Hematopoietic multipotent progenitor cell treated with erythropoietin and hydrocortisone succinate and interleukin-3 and kit ligand, for 15 days (in vitro differentiated cells): ENCODE data around the gene CASP6.
"Not testable (repeated sequence)": the region's sequence is repeated elsewhere in the genome, so short reads cannot be mapped to it uniquely, and the experiment has no call there.

ENCODE experiments used
- DNase-seq: peaks from one replicate; pipeline ENCODE4 v3.0.0-alpha.2; 2015; ENCODE audit warnings: low spot score

Gene CASP6

GRCh38 chr4:109719604-109720003 is 16.4 kb upstream of the CASP6 start:
- DNase-seq: no peak

- no peak for DNase-seq
These were observed 15.5 kb upstream of the CASP6 start for GRCh38 chr4:109718759-109719158.

- no peak for DNase-seq
These were observed 10.3 kb upstream of the CASP6 start for GRCh38 chr4:109713500-109713899.

- DNase-seq: no peak
These were observed 5.7 kb upstream of the CASP6 start for GRCh38 chr4:109708990-109709389.

- DNase-seq: no peak
These were observed 5.2 kb upstream of the CASP6 start for GRCh38 chr4:109708435-109708834.

GRCh38 chr4:109703664-109704361 is 568 bp upstream of the CASP6 start:
- DNase-seq: no peak

GRCh38 chr4:109701566-109702410 is 1.5 kb downstream of the CASP6 start:
- DNase-seq: no peak

- no peak for DNase-seq
These were observed 3.6 kb downstream of the CASP6 start for GRCh38 chr4:109699553-109700225.

GRCh38 chr4:109698656-109699055 is 4.6 kb downstream of the CASP6 start:
- DNase-seq: no peak

- no peak for DNase-seq
These were observed 11.8 kb downstream of the CASP6 start for GRCh38 chr4:109691411-109691920.

- DNase-seq: no peak
These were observed 12.4 kb downstream of the CASP6 start for GRCh38 chr4:109690690-109691410.

GRCh38 chr4:109684727-109685126 is 18.5 kb downstream of the CASP6 start:
- no peak for DNase-seq

GRCh38 chr4:109683621-109684253 is 19.5 kb downstream of the CASP6 start:
- no peak for DNase-seq

- no peak for DNase-seq
These were observed 20.4 kb downstream of the CASP6 start for GRCh38 chr4:109682875-109683274.

- not testable (repeated sequence) for DNase-seq
These were observed 24.3 kb downstream of the CASP6 start for GRCh38 chr4:109678925-109679324.

- not testable (repeated sequence) for DNase-seq
These were observed 24.8 kb downstream of the CASP6 start for GRCh38 chr4:109678472-109678871.

GRCh38 chr4:109676886-109677285 is 26.4 kb downstream of the CASP6 start:
- DNase-seq: no peak

GRCh38 chr4:109675843-109676242 is 27.4 kb downstream of the CASP6 start:
- no peak for DNase-seq

GRCh38 chr4:109675181-109675580 is 28.1 kb downstream of the CASP6 start:
- DNase-seq: no peak

GRCh38 chr4:109673303-109673702 is 29.9 kb downstream of the CASP6 start:
- DNase-seq: no peak

GRCh38 chr4:109672169-109672930 is 30.9 kb downstream of the CASP6 start:
- DNase-seq: peak; percentile 7
